GM19372 (cell line): ENCODE data around the gene VWA8.

Experiments
- ATAC-seq: cut with Tn5 transposase; IDR thresholded peaks from one replicate; pipeline ENCODE4 v1.9.1; 2021; ENCODE audit warnings: mild to moderate bottlenecking, low read depth, moderate library complexity; ENCODE audit not compliant: unreplicated experiment

Gene VWA8

DNA sequence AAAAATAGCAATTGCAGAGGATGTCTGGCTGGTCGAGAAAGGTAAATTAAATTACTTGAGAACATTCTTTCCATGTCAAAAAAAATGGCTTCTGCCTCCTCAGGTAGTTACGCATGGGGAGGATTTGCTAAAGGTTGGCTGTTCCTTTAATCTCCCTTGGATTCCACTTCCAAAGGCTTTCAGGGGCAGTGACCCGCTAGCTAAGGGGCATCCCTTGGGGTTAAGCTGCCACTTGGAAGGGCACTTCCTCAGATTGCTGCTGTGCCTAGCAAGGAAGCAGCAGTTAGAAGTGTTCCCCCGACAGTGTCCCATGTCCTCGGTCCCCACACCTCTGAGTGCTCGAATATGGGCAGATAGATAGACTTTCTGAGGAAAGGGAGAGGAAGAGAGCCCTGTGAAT is 395.1 kb downstream of the VWA8 start:
- ATAC-seq: no peak

DNA sequence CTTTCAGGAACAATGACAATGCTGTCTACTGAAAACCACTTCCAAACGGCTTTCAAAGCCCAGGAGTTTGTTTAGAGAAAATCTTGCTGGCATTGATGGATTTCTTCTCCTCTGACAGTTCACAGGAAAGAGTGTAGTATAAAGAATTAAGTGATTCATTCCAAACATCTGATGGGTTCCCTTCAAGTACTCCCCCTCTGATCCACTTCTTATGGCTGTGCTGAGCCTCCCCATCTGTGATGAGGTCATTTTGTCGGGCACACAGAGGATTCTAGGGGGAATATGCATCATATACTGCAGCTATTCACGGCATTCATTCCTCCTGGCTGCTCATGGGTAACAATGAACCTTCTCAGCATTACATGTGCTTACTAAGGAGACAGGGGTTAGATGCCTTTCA is 395.7 kb downstream of the VWA8 start:
- no peak for ATAC-seq

GRCh38 chr13:41563984-41564365 is 396.9 kb downstream of the VWA8 start:
- ATAC-seq: no peak

DNA sequence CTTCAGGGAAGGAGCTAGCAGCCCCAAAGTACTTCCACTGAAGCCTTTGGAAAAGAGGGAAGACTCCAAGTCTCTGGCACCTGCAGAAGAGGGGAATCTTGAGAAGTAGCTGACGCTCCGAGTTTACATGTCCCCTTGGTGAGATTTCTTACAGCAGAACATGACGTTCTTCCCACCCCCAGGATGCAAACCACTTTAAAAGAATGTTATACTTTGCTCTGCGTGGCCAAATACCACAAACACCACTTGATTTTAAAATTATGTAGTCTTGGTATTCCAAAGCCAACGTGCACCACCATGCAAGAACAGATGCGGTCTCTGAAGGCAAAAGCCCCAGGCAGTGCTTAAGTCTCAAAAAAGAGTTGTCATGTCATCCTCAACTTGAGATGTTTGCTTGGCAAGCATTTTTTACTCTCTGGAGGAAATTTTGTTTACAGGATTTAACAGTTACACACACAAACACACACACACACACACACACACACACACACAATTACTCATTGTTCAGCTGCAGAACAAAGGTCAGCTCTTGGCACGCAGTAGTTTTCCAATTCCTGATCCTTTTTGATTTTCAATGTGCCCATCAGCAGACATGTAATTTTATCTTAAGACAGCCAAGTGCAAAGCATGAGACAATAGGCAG is 397.4 kb downstream of the VWA8 start:
- ATAC-seq: no peak

- no peak for ATAC-seq
These were observed 398.2 kb downstream of the VWA8 start for GRCh38 chr13:41562541-41563178.

GRCh38 chr13:41562083-41562482 is 398.8 kb downstream of the VWA8 start:
- no peak for ATAC-seq

DNA sequence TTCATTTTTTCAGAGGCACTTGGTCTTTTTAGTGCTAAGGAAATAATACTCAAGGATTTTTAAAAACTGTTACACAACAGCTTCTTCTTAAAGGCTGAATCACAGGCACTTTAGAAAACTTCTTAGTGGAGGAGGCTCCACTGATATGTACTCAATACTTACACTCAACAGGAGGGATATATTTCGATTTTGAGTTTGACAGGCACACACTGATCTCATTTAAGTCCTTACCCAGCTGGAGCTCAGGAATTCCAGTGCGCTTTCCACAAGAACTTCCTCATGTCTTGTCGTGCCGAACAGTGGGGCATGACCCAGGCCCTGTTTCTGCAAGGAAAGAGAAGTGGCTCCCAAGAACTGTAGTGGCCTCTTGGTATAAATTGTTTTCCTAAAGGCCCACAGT is 399.7 kb downstream of the VWA8 start:
- no peak for ATAC-seq

GRCh38 chr13:41558781-41559560 is 401.9 kb downstream of the VWA8 start:
- ATAC-seq: no peak

GRCh38 chr13:41557719-41558118 is 403.2 kb downstream of the VWA8 start:
- ATAC-seq: no peak

- peak; percentile 65 for ATAC-seq
These were observed 406.1 kb downstream of the VWA8 start for GRCh38 chr13:41554626-41555386.

DNA sequence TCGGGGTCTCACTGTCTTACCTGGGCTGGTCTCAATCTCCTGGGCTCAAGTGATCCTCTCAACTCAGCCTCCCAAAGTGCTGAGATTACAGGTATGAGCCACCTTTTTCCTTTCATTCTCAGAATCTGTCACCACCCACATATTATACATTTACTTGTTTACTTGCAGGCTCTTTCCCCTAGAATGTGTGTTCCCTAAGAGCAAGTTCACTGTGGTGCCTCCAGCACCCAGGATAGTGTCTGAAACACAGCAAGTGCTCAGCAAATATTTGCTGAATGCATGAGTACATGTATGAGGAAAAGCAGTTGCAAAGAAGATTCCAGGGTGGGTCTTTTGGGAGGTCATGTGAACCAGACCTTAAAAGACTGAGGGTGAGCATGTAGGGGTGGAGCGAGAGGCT is 406.7 kb downstream of the VWA8 start:
- no peak for ATAC-seq

DNA sequence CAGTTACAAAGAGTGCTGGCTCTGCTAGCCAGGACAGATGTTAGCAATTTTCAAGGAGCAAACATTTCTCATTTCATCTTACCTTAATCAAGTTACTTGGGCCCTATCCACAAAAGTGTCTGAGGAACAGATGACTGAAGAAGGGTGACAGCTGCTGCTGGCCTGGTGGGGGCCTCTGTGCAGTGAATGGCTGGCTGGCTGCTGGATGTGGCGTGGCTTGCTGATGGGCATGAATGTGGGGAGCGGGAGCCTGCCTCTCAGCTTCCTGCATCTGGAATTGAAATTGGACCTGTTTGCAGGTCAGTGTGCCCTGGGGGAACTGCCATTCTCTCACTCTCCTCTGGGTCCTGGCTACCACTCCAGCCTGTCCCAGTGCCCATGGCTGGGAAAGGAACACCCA is 408.9 kb downstream of the VWA8 start:
- ATAC-seq: no peak

DNA sequence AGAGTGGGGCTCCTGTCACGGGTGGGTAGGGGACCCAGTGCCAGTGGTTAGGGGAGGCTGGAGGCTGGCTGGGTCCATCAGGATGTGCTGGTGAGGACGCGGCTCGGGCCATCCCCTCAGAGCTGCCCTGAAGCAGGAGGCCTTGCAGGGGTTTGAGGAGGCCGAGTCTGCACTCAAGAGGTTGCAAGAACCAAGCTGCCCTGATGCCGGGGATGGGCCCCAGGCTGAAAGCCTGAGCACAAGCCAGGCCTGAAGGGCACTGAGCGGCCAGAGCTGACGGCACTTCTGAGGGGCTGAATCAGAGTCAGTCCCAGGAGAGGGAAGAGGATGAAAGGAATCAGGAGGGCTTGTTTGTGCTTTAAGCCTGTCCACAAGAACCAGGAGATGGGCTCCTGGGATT is 410.6 kb downstream of the VWA8 start:
- ATAC-seq: no peak

GRCh38 chr13:41549491-41549890 is 411.4 kb downstream of the VWA8 start:
- ATAC-seq: no peak

DNA sequence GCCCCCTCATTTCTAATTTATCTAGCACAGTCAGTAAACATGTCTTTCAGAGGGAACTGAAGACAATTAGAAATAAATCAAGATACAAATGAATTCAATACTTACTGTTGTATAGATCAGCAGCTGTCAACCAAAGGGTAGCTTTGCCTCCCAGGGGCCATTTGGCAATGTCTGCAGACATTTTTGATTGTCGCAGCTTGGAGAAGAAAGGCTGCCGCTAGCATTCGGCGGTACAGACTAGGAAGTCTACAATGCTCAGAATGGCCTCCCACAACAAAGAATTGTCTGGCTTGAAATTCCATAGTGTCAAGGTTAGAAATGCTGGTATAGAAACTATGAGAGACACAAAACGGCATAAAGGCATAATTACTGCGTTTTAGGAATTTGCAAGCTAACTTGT is 412.0 kb downstream of the VWA8 start:
- no peak for ATAC-seq

- no peak for ATAC-seq
These were observed 412.9 kb downstream of the VWA8 start for GRCh38 chr13:41548031-41548430.

GRCh38 chr13:41547251-41548000 is 413.5 kb downstream of the VWA8 start:
- no peak for ATAC-seq

DNA sequence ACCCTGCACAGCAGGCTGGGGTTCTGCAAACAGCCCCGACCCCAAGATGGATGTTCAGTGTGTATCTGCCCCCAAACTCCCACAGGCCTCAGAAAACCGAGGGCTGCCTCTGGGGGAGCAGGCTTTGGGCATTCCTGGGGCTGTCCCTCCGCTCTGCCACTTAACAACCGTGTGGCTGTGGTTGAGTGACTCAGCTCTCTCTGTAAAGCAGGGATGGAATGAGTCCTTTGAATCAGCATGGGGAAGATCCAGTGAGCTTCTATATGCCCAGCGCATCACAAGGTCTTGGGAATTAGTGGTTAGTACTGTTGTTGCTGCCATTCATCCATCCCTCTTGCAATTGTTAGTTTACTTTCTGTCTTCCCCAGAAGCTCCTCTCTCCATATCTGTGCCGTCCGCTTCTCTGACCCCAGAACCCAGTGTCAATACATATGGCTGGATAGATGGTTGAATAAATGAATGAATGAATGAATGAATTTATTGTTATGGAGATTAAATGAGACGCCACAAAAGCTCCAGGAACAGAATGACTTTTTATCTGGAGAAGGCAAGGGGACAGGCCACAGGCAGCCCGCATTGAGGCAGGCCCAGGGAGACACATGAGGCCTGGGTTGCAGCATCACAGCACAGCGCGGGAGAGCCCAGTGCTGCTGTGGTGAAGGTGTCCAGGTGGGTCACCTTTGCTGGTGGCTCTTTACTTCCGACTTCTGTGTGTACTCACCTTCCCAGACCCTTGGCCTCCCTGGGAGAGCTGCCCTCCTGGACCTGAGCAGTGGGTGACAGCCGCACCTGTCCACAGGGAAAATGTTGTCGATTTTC is 414.3 kb downstream of the VWA8 start:
- ATAC-seq: no peak

GRCh38 chr13:41545432-41545707 is 415.5 kb downstream of the VWA8 start:
- ATAC-seq: no peak
